Medulla oblongata (tissue), 1 donor: ENCODE measurements around the gene RNFT2.
A peak's percentile ranks its signal among the peaks of the same experiment; 100 is the strongest.

ENCODE experiments used
- DNase-seq: peaks from one replicate; pipeline ENCODE4 v3.0.0-alpha.2; 2015; ENCODE audit errors: extremely low spot score

The RNFT2 gene

GRCh38 chr12:116833474-116833873 is 95.4 kb downstream of the RNFT2 start:
- DNase-seq: no peak

- no peak for DNase-seq
Observed at GRCh38 chr12:116835484-116835883, 97.4 kb downstream of the RNFT2 start.

GRCh38 chr12:116837097-116837496 is 99.0 kb downstream of the RNFT2 start:
- no peak for DNase-seq

- no peak for DNase-seq
Observed at GRCh38 chr12:116838365-116838764, 100.2 kb downstream of the RNFT2 start.

- no peak for DNase-seq
Observed at GRCh38 chr12:116839287-116839830, 101.2 kb downstream of the RNFT2 start.

GRCh38 chr12:116843085-116843484 is 105.0 kb downstream of the RNFT2 start:
- DNase-seq: no peak

- DNase-seq: no peak
Observed at GRCh38 chr12:116849216-116849615, 111.1 kb downstream of the RNFT2 start.

GRCh38 chr12:116852303-116852702 is 114.2 kb downstream of the RNFT2 start:
- no peak for DNase-seq

GRCh38 chr12:116853507-116853906 is 115.4 kb downstream of the RNFT2 start:
- DNase-seq: no peak

GRCh38 chr12:116855744-116856470 is 117.8 kb downstream of the RNFT2 start:
- no peak for DNase-seq

- DNase-seq: no peak
Observed at GRCh38 chr12:116856729-116857128, 118.6 kb downstream of the RNFT2 start.

GRCh38 chr12:116859079-116859478 is 121.0 kb downstream of the RNFT2 start:
- no peak for DNase-seq

- no peak for DNase-seq
Observed at GRCh38 chr12:116860263-116860662, 122.1 kb downstream of the RNFT2 start.

- peak; percentile 61 for DNase-seq
Observed at GRCh38 chr12:116861320-116861719, 123.2 kb downstream of the RNFT2 start.

GRCh38 chr12:116862167-116862566 is 124.1 kb downstream of the RNFT2 start:
- DNase-seq: no peak

- no peak for DNase-seq
Observed at GRCh38 chr12:116863275-116863767, 125.2 kb downstream of the RNFT2 start.

- DNase-seq: no peak
Observed at GRCh38 chr12:116864371-116865160, 126.5 kb downstream of the RNFT2 start.

- DNase-seq: no peak
Observed at GRCh38 chr12:116867523-116867922, 129.4 kb downstream of the RNFT2 start.

- DNase-seq: no peak
Observed at GRCh38 chr12:116870306-116870705, 132.2 kb downstream of the RNFT2 start.

GRCh38 chr12:116874324-116874995 is 136.3 kb downstream of the RNFT2 start:
- DNase-seq: no peak

- no peak for DNase-seq
Observed at GRCh38 chr12:116876151-116876869, 138.2 kb downstream of the RNFT2 start.
